Natural killer cell treated with Interleukin-12 subunit alpha and Interleukin-12 subunit beta and Interleukin-15 and Interleukin-18, amount 100 ng/mL, for 72 hours (primary cell): ENCODE results near the gene CITED4. TPM values are rescaled to one million over a fixed set of nuclear protein-coding genes. Genes with fewer than 3 reads are reported as not detected.
A peak's percentile ranks its signal among the peaks of the same experiment; 100 is the strongest.

ENCODE experiments used
- ATAC-seq, 2 donors: fragments of 150-1000 bp; cut with Tn5 transposase in 1 of 2; sonication (Bioruptor Pico), chemical (Tn5 transposase) in 1 of 2; 2 replicates each; pipeline ENCODE4 v1.10.0; 2021
- DNase-seq: peaks from one replicate; pipeline ENCODE4 v3.0.0; 2022; ENCODE audit warnings: low spot score
- H3K27ac Mint-ChIP-seq, 2 donors: 1 replicate in 1 of 2; 2 replicates in 1 of 2; pipeline ENCODE4 v1.8.0; 2022; ENCODE audit warnings: mixed read lengths in 2 of 2, mild to moderate bottlenecking in 1 of 2, moderate library complexity in 1 of 2
- H3K27me3 Mint-ChIP-seq, 2 donors: 1 replicate in 1 of 2; 2 replicates in 1 of 2; pipeline ENCODE4 v1.8.0; 2022; ENCODE audit warnings: mixed read lengths in 2 of 2
- H3K36me3 Mint-ChIP-seq: one replicate; pipeline ENCODE4 v1.8.0; 2022; ENCODE audit warnings: mixed read lengths
- H3K4me1 Mint-ChIP-seq, 2 donors: 1 replicate in 1 of 2; 2 replicates in 1 of 2; pipeline ENCODE4 v1.8.0; 2022; ENCODE audit warnings: low read depth in 2 of 2, mixed read lengths in 2 of 2, mild to moderate bottlenecking in 1 of 2
- H3K4me3 Mint-ChIP-seq: one replicate; pipeline ENCODE4 v1.8.0; 2022; ENCODE audit warnings: mixed read lengths
- H3K9me3 Mint-ChIP-seq: 2 replicates; pipeline ENCODE4 v1.8.0; 2022; ENCODE audit warnings: mixed read lengths
- total RNA-seq, 2 donors: library from RNA; stranded (reverse); gene quantifications; one replicate each; pipeline ENCODE4 v1.2.3, GENCODE V29; 2022

CITED4 gene, protein sequence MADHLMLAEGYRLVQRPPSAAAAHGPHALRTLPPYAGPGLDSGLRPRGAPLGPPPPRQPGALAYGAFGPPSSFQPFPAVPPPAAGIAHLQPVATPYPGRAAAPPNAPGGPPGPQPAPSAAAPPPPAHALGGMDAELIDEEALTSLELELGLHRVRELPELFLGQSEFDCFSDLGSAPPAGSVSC
- 1 to 10 TPM; 2.5 to 3.5 TPM for total RNA-seq

DNA sequence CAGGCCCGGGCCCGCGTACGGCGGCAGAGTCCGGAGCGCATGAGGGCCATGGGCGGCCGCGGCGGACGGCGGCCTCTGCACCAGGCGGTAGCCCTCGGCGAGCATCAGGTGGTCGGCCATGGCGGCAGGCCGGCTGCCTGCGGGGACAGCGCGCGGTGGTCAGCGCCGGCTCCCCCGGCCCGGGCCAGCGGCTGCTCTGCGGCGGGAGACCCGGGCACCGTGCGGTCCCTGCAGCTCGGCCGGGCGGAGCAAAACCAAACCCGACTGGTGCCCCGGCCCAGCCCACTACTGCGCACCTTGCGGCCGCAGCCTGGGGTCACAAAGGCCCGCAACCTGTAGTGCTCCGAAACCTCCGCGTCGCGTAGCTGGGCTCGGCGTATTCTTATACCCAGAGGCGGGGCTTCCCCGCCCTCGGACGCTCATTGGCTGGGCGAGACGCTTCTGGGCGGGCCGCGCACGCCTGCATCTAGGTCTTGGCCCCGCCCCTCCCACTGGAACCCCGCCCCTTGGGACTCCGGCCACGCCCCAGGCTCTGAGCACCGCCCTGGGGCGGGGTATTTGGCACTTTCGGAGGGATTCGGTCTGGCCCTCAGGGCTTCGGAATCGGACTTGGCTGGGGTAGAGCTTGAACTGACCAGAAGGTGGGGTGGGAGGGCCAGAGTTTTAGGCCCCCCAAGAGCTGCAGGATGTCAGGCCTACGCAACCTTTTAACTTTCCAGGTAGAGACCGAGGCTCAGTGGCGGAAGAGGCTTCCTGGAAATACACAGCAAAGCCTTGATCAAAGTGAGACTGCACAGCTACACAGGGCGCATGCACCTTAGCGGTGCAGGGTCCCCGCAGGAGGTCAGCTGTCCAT, at the start of gene CITED4:
CITED4 (minus strand) TSS at position 356 of the 856 bp plus-strand sequence; CDS start at position 120, 236 bp downstream.
- Mint-ChIP-seq H3K4me3 (peak within 1 kb of the TSS; percentile 85), H3K27me3 (peaks cover 10 to 12% of the 10 kb centered on the region in 2 donors), H3K27ac (peak within 1 kb of the TSS; percentile 82), H3K4me1 (peaks cover 12 to 17% of the 10 kb centered on the region in 2 donors), H3K36me3 (no peaks in the 10 kb centered on the region), H3K9me3 (no peaks in the 10 kb centered on the region)
- peak; percentile 93 for DNase-seq
- peak; percentile 98 for ATAC-seq

DNA sequence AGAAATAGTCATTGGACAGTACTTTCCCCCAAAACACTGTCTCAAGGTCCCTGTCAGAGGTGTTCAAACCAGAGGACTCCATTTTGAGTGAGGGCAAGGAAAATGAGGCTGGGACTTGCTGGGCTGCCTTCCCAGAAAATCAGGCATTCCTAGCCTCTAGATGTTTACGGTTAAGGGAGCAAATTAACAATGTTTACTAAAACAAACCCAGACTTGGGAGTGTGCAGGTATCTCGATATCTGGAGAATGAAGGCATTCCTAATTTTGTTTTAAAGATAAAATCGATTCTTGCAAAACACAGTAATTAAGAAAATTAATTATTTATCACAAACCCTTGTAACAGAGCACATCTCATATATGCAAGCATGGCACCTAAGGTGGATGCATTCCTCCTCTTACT, 48.9 kb upstream of the CITED4 start:
- Mint-ChIP-seq H3K4me1 (no peaks in the 10 kb centered on the region), H3K27me3 (no peaks in the 10 kb centered on the region), H3K27ac (no peak overlapping the region), H3K4me3 (no peak overlapping the region), H3K9me3 (no peaks in the 10 kb centered on the region), H3K36me3 (no peaks in the 10 kb centered on the region)
- DNase-seq (no peak), ATAC-seq (no peak)

DNA sequence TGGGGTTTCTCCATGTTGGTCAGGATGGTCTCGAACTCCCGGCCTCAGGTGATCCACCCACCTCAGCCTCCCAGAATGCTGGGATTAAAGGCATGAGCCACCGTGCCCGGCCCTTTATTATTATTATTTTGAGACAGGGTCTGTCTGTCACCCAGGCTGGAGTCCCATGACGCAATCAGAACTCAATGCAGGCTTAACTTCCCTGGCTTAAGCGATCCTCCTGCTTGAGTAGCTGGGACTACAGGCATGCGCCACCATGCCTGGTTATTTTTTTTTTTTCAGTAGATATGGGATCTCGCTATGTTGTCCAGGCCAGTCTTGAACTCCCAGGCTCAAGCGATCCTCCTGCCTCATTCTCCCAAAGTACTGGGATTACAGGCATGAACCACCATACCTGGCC, 47.1 kb upstream of the CITED4 start:
- no peak overlapping the region for H3K27ac Mint-ChIP-seq
- H3K9me3 Mint-ChIP-seq, result no peaks in the 10 kb centered on the region
- no peak for ATAC-seq
- H3K27me3 Mint-ChIP-seq, result no peaks in the 10 kb centered on the region
- DNase-seq, result no peak
- no peaks in the 10 kb centered on the region for H3K4me1 Mint-ChIP-seq
- no peaks in the 10 kb centered on the region for H3K36me3 Mint-ChIP-seq
- no peak overlapping the region for H3K4me3 Mint-ChIP-seq

DNA sequence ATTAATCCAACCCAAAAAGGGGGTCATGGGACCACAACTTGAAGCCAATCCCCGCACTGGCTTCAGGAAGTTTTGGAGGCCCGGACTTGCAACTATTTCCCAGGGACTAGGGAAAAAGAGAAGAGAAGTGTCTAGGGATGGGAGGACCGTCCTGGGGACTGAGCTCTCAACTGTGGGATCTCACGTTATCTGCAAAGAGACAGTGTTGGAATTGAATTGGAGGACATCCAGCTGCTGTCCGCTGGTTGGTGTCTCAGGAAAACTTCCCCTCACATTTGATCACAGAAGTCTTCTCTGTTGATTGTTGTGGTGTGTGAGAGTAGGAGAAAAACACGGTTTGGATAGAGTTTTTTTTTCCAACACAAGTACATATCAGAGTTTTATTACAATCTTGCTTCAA, 46.2 kb upstream of the CITED4 start:
- ATAC-seq (no peak), DNase-seq (no peak)
- Mint-ChIP-seq H3K36me3 (no peaks in the 10 kb centered on the region), H3K27me3 (peaks cover 0 to 2% of the 10 kb centered on the region in 2 donors), H3K4me1 (no peaks in the 10 kb centered on the region), H3K27ac (no peak overlapping the region), H3K9me3 (no peaks in the 10 kb centered on the region), H3K4me3 (no peak overlapping the region)

DNA sequence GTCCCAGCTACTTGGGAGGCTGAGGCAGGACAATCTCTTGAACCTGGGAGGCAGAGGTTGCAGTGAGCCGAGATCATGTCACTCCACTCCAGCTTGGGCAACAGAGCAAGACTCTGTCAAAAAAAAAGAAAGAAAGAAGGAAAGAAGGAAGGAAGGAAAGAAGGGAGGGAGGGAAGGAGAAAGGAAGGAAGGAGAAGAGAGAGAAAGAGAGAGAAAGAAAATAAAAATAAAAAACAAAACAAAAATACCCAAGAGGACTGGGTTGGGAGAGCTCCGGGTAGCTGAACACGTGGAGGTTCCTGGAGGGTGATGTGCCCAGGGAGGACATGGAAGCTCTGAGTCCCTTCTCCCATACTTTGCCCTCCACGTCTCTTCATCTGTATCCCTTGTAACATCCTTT, 45.7 kb upstream of the CITED4 start:
- Mint-ChIP-seq H3K27ac (no peak overlapping the region), H3K36me3 (no peaks in the 10 kb centered on the region), H3K4me3 (no peak overlapping the region), H3K27me3 (peaks cover 0 to 2% of the 10 kb centered on the region in 2 donors), H3K9me3 (no peaks in the 10 kb centered on the region), H3K4me1 (no peaks in the 10 kb centered on the region)
- DNase-seq (no peak), ATAC-seq (no peak)

DNA sequence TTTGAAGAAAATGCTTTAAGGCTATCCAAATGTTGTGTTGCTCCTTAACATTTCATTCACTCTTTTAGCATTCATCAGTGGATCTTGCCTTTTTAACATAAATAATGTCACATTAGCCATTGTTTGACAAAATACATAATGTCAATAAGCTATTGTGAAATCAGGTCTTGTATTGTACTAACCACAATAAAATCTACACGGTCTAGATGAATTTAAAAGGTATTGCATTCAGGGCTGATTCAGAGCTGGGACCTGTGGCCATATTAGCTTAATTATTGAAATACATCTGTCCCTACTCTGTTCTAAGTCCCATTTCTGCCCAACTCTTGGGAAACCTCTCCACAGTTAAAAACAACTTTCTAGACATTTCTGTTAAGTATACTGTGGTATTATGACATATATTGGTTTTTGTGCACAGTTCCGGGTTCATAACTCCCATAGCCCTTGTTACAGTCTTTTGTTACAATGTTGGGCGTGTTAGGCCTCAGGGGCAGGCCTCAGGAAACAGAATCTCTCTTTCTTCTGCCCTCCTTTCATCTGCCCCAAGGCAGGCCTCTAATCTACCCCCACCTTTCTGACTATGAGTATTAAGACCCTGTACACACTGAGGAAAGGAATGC, 44.7 kb upstream of the CITED4 start:
- no peaks in the 10 kb centered on the region for H3K9me3 Mint-ChIP-seq
- no peaks in the 10 kb centered on the region for H3K4me1 Mint-ChIP-seq
- H3K36me3 Mint-ChIP-seq, result no peaks in the 10 kb centered on the region
- H3K27ac Mint-ChIP-seq, result no peak overlapping the region
- ATAC-seq, result no peak
- no peak for DNase-seq
- peaks cover 0 to 2% of the 10 kb centered on the region in 2 donors for H3K27me3 Mint-ChIP-seq
- no peak overlapping the region for H3K4me3 Mint-ChIP-seq

DNA sequence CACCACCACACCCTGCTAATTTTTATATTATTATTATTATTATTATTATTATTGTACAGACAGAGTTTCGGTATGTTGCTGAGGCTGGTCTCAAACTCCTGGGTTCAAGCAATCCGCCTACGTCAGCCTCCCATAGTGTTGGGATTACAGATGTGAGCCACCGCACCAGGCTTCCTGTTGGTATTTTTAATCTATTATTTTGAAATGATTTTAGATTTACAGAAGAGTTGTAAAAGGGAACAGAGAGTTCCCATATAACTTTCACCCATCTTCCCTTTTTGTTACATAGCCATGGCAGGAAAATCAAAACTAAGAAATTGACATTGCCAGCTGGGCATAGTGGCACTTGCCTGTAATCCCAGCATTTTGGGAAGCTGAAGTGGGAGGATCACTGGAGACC, 42.9 kb upstream of the CITED4 start:
- no peak overlapping the region for H3K4me3 Mint-ChIP-seq
- no peaks in the 10 kb centered on the region for H3K36me3 Mint-ChIP-seq
- DNase-seq, result no peak
- H3K4me1 Mint-ChIP-seq, result no peaks in the 10 kb centered on the region
- no peaks in the 10 kb centered on the region for H3K9me3 Mint-ChIP-seq
- H3K27me3 Mint-ChIP-seq, result peaks cover 0 to 2% of the 10 kb centered on the region in 2 donors
- no peak overlapping the region for H3K27ac Mint-ChIP-seq
- ATAC-seq, result no peak

DNA sequence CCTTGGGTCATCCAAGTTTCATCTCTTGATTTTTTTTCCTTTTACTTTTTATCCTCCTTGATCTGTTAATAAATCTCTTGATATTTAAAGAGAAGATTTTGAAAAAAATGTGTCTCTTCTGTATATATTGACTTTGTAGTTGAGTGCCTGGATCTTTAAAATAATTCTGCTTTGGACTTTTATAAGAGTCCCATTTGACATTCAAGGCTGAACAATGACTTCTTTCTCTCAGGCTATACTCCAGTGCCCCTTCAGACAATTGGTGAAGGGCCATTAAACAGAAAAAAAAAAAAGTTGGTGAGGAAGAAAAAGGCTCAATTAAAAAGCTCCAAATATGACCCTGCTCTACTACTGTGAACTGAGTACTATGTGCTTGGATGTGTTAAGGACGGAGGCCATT, 40.9 kb upstream of the CITED4 start:
- Mint-ChIP-seq H3K36me3 (no peaks in the 10 kb centered on the region), H3K4me3 (no peak overlapping the region), H3K27ac (no peak overlapping the region), H3K4me1 (peaks cover 0 to 7% of the 10 kb centered on the region in 2 donors), H3K9me3 (no peaks in the 10 kb centered on the region), H3K27me3 (peaks cover 0 to 2% of the 10 kb centered on the region in 2 donors)
- ATAC-seq, result no peak
- DNase-seq, result no peak

DNA sequence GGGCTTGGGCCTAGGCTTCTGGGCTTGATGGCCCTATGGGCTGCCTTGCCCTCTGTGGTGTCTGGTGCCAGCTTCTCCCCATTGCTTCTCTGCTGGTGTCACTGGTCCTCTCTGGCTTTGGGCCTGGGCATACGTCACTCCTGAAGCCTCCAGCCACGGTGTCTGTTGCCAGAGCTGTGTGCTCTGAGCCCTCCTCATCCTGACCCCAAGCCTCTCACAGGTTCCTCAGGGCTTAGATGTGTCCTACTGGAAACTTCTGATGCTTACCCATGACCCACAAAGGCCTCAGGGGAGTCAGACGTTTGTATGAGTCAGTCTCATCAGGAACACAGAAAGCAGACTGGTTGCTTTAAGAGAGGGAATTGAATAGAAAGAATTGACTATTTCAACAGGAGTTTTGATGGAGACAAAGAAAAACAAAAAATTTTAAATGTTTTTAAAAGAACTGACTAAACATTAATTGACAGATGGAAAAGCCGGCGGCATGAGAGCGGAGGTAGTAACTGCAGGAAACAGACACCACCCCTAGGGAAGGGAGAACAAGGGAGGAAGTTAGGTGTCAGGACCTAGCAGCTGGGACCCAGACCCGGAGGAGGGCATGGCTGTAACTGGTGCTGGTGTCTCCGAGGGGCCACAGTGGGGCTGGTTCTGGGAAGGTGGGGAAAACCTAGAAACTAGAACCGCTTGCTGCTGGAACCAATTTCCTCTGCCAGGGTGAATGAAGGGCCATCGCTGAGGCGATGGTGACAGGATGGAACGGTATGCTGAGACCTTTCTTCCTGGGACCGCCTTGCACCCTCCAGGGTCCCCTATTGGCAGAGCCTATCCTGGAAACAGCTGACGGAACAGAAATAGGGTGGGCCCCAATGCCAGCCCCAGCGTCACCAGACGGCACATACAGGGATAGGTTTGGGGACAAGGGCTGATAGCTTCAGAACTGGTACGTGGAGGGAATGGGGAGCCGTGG, 40.0 kb upstream of the CITED4 start:
- H3K9me3 Mint-ChIP-seq, result no peaks in the 10 kb centered on the region
- DNase-seq (no peak), ATAC-seq (no peak)
- H3K4me3 Mint-ChIP-seq, result no peak overlapping the region
- H3K36me3 Mint-ChIP-seq, result no peaks in the 10 kb centered on the region
- peaks cover 0 to 4% of the 10 kb centered on the region in 2 donors for H3K27me3 Mint-ChIP-seq
- H3K4me1 Mint-ChIP-seq, result peaks cover 0 to 10% of the 10 kb centered on the region in 2 donors
- H3K27ac Mint-ChIP-seq, result no peak overlapping the region

DNA sequence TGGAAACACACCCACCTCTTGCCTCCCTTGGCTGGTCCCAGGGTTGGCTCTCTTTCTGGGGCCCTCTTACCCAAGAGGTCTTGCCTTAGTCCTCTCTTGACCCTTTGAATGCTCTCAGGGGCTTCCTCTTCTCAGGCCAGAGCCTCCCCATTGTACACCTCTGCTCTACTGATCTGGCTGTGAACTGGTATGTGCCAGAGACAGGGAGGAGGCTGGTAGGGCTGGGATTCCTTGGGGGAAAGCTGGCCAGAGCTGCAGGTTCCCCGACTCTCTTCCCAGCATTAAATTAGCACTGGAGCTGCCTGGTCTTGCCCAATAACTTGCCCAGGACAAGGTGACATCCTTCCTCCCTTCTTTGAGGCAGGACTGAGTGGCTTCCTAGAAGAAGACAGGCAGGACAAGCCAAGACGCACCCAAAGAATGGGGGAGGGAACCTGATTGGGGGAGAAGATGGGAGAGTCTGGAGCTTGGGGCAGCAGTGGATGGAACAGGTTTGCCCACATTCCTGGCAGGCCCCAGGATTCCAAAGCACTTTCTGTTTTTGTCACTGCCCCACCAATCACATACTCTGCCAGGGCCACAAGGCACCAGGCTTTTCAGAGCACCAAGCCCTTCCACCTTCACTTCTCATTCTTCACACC, 37.2 kb upstream of the CITED4 start:
- no peak for ATAC-seq
- Mint-ChIP-seq H3K4me1 (peaks cover 0 to 10% of the 10 kb centered on the region in 2 donors), H3K9me3 (peaks cover 8% of the 10 kb centered on the region), H3K36me3 (peaks cover 9% of the 10 kb centered on the region), H3K27me3 (peaks cover 0 to 4% of the 10 kb centered on the region in 2 donors), H3K4me3 (no peak overlapping the region), H3K27ac (no peak overlapping the region)
- no peak for DNase-seq

DNA sequence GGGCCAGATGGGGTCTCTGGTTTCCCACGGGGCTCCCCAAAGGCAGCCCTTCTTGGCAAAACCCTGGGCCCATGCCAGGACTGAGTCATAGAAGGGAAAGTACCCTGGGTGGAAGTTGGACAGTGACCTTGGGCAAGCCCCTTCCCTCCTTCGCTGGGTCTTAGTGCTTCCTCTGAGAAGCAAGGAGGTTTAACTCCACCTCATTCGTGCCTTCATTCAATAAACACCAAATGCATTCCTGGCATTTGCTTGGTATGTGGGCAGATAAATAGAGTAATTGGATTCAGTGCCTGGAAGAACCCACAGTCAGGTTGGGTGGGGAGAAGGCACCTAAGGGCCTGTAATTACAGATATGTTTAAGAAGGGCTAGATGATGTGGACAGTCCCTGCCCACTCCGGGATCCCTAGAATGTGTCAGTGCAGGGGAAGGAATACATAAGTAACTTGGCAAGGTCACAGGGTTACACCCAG, 36.3 kb upstream of the CITED4 start:
- H3K36me3 Mint-ChIP-seq, result peaks cover 15% of the 10 kb centered on the region
- peak; percentile 66 for DNase-seq

DNA sequence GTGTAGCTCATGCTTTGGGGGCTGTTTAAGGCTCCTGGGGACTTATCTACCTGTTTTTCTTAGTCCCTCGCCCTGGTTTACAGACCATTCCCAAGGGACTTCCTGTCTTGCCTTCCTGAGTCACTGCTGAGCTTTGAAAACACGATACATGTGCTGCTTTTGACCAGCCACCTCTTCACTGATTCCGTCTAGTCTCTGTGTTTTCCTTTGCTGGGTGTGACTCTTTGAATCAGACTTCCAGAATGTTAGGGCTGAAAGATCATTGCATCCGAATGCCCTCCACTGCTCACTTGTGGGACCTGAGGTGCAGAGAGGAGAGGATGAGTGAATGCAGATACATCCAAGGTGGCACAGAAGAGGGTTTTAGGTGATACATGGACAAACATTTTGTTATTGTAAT, 35.4 kb upstream of the CITED4 start:
- peaks cover 8% of the 10 kb centered on the region for H3K9me3 Mint-ChIP-seq
- DNase-seq (no peak), ATAC-seq (no peak)
- H3K36me3 Mint-ChIP-seq, result peaks cover 15% of the 10 kb centered on the region
- peaks cover 0 to 10% of the 10 kb centered on the region in 2 donors for H3K4me1 Mint-ChIP-seq
- H3K4me3 Mint-ChIP-seq, result no peak overlapping the region
- peak overlapping the region in 1 of 2 donors; percentile 20 for H3K27ac Mint-ChIP-seq
- H3K27me3 Mint-ChIP-seq, result peaks cover 0 to 4% of the 10 kb centered on the region in 2 donors

More for the DNA sequence above, 36.3 kb upstream of the CITED4 start:
- peak; percentile 59 to 84 for ATAC-seq
- Mint-ChIP-seq H3K9me3 (peaks cover 8% of the 10 kb centered on the region), H3K4me3 (no peak overlapping the region), H3K27ac (peak overlapping the region in 1 of 2 donors; percentile 20), H3K27me3 (peaks cover 0 to 2% of the 10 kb centered on the region in 2 donors), H3K4me1 (peaks cover 0 to 10% of the 10 kb centered on the region in 2 donors)

DNA sequence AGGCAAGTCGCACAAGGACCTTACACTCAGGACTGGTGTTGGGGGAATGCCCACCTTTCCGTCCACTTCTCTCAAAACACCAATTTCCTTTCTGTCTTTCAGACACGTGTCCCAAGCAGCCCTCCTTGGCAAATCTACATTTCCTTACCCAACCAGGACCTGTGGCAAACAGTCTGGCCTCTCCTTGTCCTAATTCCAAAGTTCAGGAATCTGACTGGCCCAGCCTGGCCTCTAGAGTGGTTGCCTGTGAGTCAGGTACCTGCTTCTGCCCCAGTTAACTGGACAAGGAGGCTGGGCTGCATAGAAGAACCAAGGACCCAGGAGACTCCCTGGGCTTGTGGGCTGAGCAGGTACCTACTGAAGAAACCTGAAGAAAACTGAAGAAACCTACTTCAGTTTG, 34.3 kb upstream of the CITED4 start:
- Mint-ChIP-seq H3K36me3 (peaks cover 15% of the 10 kb centered on the region), H3K27ac (no peak overlapping the region), H3K9me3 (peaks cover 8% of the 10 kb centered on the region), H3K4me3 (no peak overlapping the region), H3K27me3 (peaks cover 0 to 5% of the 10 kb centered on the region in 2 donors), H3K4me1 (peaks cover 0 to 10% of the 10 kb centered on the region in 2 donors)
- DNase-seq (no peak), ATAC-seq (no peak)
